NCI-H460 (cell line): Measurements from ENCODE around the gene SCAP. TPM values are rescaled to one million over a fixed set of nuclear protein-coding genes. Genes with fewer than 3 reads are reported as not detected.

Source experiments
- DNase-seq: peaks from one replicate; pipeline ENCODE4 v3.0.0-alpha.2; 2016; ENCODE audit warnings: low read depth; ENCODE audit errors: extremely low read depth
- total RNA-seq: library from RNA; depleted of rRNA; stranded (reverse); fragments of >200 nt; shearing (Covaris generic); gene quantifications from 2 replicates; pipeline ENCODE4 v1.2.3, GENCODE V29; 2014

Gene SCAP
- total RNA-seq, 1 experiment from 2014 or later = 28.0 TPM

DNA sequence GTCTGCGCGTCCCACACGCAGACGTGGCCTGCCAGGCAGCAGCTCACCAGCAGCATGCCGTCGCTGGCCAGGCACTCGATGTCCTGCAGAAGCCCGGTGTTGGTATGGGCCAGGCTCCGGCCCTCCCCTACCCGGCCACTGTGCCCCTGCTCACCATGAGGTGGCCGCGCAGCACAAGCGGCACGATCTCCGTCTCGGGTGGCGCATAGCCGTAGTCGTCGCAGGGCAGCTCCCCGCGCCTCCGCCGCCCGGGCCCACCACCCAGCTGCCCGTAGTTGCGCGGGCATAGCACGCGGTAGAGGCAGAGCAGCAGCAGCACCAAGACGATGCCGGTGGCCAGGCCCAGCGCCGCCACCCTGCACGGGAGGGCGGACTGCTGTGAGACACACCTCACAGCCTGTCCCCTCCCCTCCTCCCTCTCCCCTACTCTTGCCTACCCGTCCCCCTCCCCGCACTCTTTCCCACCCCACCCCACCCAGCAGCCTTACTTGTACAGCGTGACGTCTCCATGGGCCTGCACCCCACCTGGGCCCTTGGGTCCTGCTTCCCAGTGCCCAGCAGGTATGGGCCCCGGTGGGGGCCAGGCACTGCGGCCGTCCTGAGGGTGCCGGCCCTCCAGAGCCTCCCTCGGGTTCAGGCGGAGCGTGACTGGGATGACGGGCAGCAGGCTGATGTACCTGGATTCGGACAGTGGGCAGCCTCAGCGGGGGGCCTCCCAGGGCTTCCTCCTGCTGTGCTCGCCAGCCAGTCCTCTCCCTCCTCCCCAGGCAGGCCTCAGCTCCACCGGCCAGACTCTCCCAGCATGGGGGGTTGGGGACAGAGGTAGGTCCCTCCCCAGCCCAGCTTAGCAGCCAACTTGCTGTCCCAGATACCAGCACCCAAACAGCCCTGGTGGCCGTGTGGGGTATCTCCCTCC is 57.3 kb downstream of the SCAP start:
- no peak for DNase-seq

DNA sequence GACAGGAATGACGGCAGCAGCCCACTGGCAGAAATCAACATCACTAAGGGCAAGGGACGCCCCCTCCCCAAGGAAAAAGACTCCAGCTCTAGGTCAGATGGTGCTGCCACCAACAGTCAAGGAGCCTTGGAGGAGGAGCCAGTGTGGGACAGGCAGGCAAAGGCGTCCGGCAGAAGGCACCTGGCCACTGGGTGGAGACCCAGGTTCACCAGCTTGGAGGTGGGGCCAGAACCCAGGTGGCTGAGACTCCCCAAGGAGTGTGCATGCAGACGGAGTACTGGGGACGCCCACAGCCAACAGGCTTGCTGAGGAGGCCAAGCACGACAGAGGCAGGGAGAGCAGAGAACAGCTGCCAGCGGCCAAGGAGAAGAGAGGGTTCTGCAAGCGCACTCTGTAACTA is 59.7 kb downstream of the SCAP start:
- DNase-seq = no peak

DNA sequence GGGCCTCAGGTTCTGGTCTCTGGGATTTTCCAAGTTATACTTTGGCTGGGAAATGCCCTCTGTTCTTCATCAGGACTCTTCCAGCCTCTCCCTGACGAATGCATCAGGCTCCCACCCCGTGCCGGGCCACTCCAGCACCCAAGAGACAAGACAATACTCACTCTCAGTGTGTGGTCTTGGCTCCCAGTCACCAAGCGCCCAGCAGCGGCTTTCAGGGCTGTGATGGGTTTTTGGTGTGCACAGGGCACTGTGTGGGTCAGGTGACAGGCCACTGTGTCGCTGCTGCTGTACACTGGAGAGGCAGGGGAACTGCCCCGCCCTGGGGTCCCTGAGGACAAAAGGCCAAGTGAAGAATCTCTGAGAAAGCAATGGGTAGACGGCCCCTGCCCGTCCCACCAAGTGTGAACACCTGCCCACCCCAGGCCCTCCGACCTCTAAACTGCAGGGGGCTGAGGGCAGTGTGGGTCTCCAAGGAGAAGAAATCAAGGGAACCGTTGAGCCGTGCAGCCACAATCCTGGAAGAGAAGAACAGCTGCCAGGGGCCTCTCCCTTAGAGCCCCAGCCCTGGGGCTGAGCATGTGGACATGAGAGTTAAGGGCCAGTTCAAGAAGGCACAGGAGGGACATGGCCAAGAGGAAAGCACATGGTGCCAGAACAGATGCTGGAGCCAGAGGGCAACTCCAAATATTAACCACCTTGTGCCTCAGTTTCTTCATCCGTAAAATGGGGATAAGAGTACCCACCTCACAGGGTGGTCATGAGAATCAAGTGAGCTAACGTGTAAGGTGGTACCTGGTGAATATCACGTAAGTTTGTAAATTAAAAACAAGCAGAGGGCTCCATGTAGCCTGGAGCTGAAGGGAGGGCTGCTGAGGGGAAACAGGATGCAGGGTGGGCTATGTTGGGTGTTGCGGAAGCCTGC is 60.8 kb downstream of the SCAP start:
- DNase-seq = no peak

DNA sequence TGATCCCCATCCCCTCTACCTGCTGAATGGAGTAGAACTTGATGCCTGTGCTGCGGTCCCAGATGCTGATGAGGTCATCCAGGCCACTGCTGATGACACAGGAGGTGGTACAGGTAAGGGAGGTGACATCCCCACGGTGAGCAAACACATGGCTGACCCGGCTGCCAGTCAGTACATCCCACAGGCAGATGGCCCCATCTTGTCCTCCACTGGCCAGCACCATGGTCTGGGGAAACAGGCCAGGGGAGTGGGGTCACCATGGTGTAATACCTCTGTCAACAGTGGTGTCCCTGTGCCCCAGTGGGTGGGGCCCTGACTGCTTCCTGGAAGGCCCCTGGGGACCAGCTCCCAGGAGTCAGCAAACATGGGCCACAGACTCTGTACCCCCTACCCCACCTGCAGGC is 61.6 kb downstream of the SCAP start:
- DNase-seq = no peak

DNA sequence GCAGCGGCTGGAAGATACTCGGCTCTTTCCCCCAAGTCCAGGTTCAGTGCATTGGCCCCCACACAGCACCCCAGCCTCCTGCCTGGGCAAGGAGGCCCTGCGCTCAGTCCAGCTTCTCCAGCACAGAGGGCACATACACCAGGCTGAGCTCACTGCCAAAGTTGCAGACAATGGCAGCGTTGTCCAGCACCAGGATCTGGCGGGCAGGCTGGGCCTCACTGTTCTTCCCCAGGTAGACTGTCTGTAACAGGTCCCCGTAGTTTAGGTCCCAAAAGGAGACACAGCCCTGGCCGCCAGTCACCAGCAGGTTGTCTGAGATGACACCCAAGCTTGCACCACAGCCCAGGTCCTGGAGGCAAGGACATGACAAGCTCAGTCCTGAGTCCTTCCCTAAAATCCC is 62.0 kb downstream of the SCAP start:
- no peak for DNase-seq

DNA sequence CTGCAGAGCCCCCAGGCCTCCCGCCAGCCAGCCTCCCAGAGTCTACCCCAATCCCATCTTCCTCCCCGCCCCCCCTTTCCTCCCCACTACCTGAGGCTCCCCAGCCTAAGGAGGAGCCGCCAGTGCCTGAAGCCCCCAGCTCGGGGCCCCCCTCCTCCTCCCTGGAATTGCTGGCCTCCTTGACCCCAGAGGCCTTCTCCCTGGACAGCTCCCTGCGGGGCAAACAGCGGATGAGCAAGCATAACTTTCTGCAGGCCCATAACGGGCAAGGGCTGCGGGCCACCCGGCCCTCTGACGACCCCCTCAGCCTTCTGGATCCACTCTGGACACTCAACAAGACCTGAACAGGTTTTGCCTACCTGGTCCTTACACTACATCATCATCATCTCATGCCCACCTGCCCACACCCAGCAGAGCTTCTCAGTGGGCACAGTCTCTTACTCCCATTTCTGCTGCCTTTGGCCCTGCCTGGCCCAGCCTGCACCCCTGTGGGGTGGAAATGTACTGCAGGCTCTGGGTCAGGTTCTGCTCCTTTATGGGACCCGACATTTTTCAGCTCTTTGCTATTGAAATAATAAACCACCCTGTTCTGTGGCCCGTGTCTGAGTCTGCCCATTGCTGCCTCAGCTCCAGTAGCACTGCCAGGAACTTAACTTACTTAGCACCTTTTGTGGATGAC is 62.8 kb downstream of the SCAP start:
- no peak for DNase-seq

DNA sequence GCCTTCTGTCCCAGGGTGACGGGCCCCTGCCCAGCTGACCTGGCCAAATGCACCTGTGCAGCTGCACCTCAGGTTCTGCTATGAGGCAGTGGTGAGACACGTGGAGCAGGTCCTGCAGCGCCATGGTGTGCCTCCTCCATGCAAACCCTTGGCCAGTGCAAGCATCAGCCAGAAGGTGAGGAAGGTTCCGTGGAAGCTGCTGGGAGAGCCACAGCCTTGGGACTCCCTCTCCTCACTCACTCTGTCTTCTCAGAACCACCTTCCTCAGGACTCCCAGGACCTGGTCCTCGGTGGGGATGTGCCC is 63.3 kb downstream of the SCAP start:
- no peak for DNase-seq

DNA sequence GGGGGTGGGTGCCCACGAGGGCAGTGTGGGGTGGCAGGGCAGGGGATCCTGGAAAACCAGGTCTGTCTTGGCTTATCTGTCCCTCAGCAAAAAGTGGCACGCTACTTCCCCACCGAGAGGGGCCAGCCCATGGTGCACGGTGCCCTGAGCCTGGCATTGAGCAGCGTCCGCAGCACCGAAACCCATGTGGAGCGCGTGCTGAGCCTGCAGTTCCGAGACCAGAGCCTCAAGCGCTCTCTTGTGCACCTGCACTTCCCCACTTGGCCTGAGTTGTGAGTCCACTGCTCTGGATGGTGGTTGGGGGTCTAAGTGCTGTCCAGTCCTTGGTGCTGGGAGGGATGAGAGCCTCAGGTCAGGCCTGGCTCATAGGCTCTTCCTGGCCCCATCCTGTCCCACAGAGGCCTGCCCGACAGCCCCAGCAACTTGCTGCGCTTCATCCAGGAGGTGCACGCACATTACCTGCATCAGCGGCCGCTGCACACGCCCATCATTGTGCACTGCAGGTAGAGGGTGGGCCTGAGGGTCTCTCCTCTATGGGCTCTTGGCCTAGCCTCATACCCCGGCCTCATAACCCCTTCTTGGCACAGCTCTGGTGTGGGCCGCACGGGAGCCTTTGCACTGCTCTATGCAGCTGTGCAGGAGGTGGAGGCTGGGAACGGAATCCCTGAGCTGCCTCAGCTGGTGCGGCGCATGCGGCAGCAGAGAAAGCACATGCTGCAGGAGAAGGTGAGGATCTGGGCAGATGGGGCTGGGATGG is 63.9 kb downstream of the SCAP start:
- DNase-seq = no peak

DNA sequence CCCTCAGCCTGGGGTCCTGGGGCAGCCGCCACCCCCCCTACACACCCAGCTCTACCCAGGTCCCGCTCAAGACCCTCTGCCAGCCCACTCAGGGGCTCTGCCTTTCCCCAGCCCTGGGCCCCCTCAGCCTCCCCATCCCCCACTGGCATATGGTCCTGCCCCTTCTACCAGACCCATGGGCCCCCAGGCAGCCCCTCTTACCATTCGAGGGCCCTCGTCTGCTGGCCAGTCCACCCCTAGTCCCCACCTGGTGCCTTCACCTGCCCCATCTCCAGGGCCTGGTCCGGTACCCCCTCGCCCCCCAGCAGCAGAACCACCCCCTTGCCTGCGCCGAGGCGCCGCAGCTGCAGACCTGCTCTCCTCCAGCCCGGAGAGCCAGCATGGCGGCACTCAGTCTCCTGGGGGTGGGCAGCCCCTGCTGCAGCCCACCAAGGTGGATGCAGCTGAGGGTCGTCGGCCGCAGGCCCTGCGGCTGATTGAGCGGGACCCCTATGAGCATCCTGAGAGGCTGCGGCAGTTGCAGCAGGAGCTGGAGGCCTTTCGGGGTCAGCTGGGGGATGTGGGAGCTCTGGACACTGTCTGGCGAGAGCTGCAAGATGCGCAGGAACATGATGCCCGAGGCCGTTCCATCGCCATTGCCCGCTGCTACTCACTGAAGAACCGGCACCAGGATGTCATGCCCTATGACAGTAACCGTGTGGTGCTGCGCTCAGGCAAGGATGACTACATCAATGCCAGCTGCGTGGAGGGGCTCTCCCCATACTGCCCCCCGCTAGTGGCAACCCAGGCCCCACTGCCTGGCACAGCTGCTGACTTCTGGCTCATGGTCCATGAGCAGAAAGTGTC is 64.7 kb downstream of the SCAP start:
- no peak for DNase-seq

DNA sequence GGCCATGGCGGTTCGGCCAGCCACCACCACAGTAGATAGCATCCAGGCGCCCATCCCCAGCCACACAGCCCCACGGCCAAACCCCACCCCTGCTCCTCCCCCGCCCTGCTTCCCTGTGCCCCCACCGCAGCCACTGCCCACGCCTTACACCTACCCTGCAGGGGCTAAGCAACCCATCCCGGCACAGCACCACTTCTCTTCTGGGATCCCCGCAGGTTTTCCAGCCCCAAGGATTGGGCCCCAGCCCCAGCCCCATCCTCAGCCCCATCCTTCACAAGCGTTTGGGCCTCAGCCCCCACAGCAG is 65.4 kb downstream of the SCAP start:
- no peak for DNase-seq

DNA sequence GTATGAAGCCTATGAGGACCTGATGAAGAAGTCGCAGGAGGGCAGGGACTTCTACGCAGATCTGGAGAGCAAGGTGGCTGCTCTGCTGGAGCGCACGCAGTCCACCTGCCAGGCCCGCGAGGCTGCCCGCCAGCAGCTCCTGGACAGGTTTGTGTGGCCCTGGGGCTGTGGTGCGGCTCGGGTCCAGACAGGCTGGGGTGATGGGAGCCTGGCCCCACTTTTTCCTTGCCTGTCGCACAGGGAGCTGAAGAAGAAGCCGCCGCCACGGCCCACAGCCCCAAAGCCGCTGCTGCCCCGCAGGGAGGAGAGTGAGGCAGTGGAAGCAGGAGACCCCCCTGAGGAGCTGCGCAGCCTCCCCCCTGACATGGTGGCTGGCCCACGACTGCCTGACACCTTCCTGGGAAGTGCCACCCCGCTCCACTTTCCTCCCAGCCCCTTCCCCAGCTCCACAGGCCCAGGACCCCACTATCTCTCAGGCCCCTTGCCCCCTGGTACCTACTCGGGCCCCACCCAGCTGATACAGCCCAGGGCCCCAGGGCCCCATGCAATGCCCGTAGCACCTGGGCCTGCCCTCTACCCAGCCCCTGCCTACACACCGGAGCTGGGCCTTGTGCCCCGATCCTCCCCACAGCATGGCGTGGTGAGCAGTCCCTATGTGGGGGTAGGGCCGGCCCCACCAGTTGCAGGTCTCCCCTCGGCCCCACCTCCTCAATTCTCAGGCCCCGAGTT is 65.9 kb downstream of the SCAP start:
- no peak for DNase-seq

DNA sequence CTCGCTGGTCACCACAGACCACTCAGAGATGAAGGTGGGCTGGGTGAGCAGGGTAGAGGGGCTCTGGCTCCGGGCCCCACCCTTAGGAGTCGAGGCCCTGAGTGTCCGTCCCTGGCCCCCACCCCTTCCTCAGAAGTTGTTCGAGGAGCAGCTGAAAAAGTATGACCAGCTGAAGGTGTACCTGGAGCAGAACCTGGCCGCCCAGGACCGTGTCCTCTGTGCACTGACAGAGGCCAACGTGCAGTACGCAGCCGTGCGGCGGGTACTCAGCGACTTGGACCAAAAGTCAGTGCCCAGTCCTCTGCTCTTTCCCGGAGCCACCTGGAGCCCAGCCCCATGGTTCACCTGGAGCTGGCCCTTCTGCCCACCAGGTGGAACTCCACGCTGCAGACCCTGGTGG is 66.5 kb downstream of the SCAP start:
- DNase-seq = no peak

DNA sequence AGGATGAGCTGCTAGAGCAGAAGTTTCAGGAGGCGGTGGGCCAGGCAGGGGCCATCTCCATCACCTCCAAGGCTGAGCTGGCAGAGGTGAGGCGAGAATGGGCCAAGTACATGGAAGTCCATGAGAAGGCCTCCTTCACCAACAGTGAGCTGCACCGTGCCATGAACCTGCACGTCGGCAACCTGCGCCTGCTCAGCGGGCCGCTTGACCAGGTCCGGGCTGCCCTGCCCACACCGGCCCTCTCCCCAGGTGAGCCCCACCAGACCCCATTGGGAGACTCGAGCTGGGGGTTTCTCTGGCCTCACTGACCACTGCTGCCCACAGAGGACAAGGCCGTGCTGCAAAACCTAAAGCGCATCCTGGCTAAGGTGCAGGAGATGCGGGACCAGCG is 66.9 kb downstream of the SCAP start:
- no peak for DNase-seq

DNA sequence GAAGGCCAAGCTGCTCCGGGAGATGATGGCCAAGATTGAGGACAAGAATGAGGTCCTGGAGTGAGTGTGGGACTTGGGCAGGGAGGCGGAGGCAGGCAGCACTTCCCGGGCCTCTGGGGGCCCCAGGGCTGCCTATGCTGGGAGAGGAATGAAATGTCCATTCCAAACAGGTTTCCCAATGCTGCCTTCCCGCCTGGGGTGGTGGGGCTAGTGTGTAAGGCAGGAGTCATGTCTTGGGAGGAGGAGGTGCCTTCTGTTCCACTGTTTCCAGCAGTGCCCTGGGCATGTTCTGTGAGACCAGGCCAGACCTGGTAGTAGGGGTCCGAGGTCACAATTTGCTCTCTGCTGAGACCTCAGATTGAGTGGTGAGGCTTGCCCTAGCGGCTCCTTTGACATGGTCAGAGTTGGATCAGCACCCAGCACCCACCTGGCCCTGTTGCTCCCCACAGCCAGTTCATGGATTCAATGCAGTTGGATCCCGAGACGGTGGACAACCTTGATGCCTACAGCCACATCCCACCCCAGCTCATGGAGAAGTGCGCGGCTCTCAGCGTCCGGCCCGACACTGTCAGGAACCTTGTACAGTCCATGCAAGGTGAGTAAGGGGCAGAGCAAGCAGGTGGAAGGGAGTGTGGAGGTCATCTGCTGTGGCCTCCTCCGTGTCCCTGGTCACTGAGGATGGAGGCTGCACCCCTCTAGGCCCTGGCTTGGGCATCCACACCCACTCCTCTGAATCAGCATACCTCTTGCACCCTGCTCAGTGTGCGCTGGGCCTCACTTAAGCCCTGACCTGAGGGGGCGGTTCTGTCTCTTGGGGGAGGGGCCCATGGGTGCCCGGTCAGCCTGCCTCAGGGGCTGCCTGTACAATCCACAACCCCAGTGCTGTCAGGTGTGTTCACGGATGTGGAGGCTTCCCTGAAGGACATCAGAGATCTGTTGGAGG is 67.6 kb downstream of the SCAP start:
- DNase-seq = no peak

DNA sequence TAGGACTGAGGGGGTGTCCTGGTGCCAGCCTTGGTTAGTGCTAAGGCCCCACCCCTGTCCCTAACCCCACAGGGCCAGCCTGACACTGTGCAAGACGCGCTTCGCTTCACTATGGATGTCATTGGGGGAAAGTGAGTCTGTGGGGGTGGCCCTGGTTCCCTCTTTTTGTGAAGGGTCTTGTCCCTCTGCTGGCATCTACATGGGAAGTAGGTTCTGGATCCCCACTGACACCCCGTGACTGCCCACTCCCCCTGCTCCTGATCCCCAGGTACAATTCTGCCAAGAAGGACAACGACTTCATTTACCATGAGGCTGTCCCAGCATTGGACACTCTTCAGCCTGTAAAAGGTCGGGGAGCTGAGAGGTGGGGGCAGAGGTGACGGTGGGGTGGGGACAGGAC is 68.5 kb downstream of the SCAP start:
- DNase-seq = no peak

DNA sequence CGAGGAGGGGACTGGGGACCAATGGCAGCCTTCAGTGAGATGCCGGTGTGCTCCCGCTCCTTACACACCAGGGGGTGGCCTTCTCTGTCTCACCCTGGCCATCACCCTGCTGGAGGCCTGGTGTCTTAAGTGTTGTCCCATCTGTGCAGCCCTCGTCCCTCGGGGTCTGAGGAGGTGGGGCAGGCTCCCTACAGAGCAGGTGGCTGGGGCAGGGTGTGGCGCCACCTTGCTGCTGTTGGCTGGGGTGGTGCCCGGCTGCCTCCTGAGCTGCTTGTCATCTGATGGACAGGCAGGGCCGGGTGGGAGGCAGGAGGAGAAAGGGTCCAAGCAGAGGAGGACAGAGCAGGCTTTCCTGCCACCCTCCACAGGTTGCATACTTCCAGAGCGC is 69.0 kb downstream of the SCAP start:
- no peak for DNase-seq

DNA sequence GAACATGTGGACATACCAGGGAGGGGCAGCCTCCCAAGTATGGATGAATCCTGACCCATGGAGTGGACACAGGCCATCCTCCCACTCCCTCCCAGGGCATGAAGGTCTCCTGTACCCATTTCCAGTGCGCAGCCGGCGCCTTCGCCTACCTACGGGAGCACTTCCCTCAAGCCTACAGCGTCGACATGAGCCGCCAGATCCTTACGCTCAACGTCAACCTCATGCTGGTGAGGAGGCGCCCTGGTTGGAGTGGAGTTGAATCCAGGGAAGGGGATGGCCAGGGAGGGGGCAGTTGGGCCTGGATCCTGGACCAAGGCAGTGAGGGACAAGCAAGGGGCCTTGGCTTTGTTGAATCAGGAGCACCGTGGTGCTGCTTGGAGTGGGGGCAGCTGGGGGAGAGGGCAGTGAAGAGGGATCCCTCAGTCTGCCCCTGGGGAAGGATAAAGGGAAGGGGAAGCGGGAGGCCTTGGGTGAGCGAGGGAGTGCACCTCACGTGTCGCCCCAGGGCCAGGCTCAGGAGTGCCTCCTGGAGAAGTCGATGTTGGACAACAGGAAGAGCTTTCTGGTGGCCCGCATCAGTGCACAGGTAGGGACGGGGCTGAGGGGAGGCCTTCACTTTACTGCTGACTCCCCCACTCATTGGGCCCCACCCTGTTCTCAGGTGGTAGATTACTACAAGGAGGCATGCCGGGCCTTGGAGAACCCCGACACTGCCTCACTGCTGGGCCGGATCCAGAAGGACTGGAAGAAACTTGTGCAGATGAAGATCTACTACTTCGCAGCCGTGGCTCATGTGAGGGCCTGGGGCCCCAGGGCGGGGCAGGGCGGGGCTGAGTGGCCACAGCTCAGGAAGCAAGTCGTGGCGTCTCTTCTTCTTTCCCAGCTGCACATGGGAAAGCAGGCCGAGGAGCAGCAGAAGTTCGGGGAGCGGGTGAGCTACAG is 69.7 kb downstream of the SCAP start:
- no peak for DNase-seq
